Measurements from ENCODE around the gene RASGRP2.
"Not testable (repeated sequence)": the region's sequence is repeated elsewhere in the genome, so short reads cannot be mapped to it uniquely, and the experiment has no call there.

Gene RASGRP2

DNA sequence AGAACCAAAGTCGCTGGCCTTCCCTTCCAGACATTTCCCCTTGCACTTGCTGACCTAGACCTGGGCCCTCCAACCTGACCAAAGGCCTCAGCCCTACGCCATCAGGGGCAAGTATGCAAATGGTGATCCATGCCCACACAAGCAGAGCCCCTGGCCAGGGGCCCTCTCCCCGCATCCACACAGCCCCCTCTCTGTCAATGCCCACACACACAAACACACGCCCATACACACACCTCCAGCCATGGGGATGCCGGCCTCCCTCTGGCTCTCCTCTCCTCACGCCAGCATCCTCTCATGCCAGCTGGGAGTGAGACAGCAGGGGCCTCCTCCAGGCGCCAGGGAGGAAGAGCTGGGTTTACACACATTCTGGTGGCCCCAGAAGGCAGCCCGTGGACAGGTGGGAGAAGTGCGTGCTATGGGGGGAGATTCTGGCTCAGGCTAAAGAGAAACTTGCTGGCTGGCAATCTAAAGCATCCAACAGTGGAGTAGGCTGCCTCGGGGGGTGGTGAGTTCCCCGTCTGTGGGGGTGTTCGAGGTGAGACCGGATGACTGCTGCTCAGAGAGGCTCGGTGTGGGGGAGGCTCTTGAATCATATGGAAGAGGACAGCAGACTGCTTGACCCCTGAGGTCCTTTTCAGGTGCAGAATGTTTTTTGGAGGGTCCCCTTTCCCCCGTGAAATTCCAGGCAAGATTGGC lies 25.7 kb downstream of the RASGRP2 start:
- no peak for DNase-seq (ENCODE audit: low read depth)

- DNase-seq (ENCODE audit: low read depth): no peak
Measured at GRCh38 chr11:64717268-64717578, 26.7 kb downstream of the RASGRP2 start.

- no peak for DNase-seq (ENCODE audit: low read depth)
Measured at GRCh38 chr11:64716473-64717267, 27.3 kb downstream of the RASGRP2 start.

GRCh38 chr11:64715756-64716472 lies 28.0 kb downstream of the RASGRP2 start:
- no peak for DNase-seq (ENCODE audit: low read depth)

DNA sequence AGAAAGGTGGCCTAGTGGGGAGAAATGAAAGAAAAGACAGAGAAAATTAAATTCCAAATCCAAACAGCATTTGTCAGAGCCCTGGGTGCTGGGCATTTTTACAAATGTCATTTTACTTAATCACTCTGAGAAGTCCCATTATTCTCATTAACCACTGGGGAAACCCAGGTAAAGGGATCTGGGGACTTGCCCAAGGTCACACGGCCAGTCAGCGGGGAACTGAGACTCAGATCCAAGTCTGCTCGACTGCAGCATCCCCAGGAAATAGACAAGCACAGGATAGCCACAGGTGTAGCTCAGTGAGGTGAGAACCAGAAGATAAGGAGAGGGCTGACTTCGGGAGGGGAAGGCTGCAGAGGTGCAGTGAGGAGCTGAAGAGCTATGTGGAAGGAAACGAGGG lies 28.8 kb downstream of the RASGRP2 start:
- no peak for DNase-seq (ENCODE audit: low read depth)

DNA sequence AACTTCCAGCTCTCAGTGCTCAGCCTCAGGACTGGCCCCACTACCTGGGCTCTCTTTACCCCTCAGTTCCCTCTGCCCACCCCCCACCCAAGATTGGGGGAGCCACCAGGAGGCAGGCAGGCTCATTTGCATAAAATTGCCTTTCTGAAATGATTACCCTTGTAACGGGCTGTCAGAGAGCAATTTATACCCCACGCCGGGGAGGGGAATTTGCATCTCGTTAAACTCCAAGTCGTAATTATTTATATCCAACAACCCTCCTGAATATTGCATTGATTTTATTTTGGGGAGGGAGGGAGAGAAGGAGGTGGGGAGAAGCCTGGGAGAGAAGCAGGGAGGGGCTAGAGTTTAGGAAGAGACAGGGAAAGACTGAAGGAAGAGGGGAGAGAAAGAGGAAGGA lies 29.3 kb downstream of the RASGRP2 start:
- no peak for DNase-seq (ENCODE audit: low read depth)

GRCh38 chr11:64713781-64714363 lies 30.1 kb downstream of the RASGRP2 start:
- DNase-seq (ENCODE audit: low read depth): no peak

DNA sequence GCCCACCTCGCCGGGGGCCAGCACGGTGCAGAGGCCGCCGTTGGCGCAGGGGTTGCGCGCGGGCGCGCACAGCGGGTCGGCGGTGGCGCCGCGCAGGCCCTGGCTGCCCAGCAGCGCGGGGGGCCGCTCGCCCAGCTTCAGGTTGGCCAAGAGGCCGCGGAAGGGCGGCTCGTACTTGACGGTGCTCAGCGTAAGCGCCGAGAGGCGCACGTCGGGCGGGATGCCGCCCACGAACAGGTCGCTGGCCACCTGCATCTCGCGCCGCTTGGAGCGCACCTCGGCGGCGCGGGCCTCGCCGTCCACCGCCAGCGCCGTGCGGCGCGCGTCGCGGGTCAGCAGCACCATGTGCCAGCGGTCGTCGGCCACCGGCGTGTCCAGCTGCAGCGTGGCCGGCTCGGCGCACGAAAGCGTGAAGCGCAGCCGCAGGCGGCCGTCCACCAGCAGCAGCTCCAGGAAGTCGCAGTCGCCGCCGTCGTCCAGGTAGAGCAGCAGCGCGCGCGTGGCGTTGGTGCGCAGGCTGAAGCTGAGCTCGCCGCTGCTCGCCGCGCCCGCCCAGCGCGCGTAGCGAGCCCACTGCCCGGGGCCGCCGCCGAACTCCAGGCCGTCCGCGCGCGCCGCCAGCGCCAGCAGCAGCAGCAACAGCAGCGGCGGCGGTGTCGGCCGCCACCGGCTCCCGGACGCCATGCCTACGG lies 30.8 kb downstream of the RASGRP2 start:
- DNase-seq (ENCODE audit: low read depth): no peak

DNA sequence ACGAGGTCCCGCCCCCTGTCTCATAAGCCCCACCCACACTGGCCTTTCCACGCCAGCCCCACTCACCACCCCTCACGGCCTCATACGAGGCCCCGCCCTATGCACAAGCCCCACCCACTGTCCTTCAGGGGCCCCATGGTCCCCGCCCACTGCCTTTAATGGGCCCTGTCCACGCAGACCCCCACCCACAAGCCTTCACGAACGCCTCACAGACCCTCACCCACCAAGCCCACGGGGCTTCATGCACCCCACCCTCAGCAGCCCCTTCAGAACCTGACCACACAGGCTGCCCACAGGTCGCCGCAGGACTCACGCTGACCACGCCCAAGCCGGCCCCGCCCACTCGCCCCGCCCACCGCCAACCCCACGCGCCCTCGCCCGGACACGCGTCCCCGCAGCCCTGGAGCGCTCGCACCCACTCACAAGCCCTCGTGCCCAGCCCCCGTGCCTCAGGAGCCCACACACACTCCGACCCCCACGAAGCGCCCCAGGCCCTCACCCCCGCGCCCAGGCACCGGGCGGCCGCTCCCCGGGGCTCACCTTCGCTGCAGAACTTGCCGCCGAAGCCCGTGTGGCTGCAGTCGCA lies 31.4 kb downstream of the RASGRP2 start:
- no peak for DNase-seq (ENCODE audit: low read depth)

- no peak for DNase-seq (ENCODE audit: low read depth)
Measured at GRCh38 chr11:64711956-64712362, 32.0 kb downstream of the RASGRP2 start.

- no peak for DNase-seq (ENCODE audit: low read depth)
Measured at GRCh38 chr11:64711138-64711955, 32.6 kb downstream of the RASGRP2 start.

DNA sequence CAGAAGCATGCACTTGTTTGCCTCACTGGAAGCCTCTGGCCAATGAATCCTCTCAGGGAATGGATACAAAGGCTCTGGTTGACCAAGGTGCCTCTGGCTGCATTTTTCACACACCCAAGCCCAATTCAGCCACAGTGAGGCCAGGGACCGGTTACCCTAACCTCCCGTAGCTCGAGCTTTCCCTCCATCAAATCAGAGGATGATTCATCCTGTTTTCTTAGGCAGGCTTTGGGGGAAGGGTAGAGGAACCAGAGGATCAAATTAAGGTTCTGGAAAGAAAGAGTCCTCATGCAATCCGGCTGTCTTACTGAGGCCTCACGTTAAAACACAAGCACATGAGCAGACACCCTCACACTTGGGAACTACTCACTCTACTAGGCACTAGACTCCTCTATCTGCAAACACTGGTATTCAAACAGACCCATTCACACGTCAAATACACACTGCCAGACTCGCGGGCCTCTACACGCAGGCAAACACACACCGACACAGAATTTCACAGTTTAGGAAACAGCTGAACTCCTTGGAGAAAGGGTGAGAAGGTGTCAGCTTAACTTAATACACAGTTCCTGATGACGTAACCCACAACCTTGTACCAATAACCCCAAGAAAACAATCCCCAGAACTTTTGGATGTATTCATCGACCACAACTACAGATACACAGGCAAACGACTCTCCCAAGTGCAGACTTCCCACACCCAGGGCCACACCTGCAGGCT lies 33.4 kb downstream of the RASGRP2 start:
- DNase-seq (ENCODE audit: low read depth): no peak

- no peak for DNase-seq (ENCODE audit: low read depth)
Measured at GRCh38 chr11:64705501-64705900, 38.4 kb downstream of the RASGRP2 start.

- no peak for DNase-seq (ENCODE audit: low read depth)
Measured at GRCh38 chr11:64703048-64703447, 40.9 kb downstream of the RASGRP2 start.

DNA sequence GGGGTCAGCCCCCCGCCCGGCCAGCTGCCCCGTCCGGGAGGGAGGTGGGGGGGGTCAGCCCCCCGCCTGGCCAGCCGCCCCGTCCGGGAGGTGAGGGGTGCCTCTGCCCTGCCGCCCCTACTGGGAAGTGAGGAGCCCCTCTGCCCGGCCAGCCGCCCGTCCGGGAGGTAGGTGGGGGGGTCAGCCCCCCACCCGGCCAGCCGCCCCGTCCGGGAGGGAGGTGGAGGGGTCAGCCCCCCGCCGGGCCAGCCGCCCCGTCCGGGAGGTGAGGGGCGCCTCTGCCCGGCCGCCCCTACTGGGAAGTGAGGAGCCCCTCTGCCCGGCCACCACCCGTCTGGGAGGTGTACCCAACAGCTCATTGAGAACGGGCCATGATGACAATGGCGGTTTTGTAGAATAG lies 42.0 kb downstream of the RASGRP2 start:
- DNase-seq (ENCODE audit: low read depth): not testable (repeated sequence)

- DNase-seq (ENCODE audit: low read depth): no peak
Measured at GRCh38 chr11:64698427-64698826, 45.5 kb downstream of the RASGRP2 start.

DNA sequence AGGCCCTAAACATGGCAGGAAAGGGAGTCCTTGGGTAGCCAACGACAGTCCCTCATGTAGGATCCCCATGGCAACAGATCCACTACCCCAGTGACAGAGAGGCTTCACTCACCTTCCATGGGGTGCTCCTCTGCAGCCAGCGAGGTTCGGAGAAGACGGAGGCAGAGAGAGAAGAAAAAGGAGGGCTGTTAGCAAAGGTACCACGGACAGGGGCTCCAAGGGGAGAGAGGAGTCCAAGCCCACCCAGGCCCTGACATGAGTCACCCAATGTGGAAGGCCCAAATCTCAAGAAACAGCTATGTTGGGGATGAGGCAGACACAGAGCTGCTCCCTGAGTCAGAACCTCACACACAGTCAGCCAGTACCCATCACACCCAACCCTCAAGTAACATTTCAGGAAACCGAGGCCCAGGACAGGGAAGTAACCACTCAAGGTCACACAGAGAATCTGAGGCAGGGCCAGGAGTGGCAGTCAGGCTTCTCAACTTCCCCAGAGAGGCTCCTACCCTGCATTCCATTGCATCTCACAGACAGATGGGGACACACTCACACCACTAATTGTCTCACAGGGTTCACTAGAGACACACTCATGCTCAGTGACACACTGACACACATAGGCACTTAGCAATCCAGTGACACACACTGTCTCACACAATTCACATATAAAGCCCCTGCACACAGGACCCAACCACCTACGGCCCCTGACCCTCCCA lies 46.1 kb downstream of the RASGRP2 start:
- no peak for DNase-seq (ENCODE audit: low read depth)

DNA sequence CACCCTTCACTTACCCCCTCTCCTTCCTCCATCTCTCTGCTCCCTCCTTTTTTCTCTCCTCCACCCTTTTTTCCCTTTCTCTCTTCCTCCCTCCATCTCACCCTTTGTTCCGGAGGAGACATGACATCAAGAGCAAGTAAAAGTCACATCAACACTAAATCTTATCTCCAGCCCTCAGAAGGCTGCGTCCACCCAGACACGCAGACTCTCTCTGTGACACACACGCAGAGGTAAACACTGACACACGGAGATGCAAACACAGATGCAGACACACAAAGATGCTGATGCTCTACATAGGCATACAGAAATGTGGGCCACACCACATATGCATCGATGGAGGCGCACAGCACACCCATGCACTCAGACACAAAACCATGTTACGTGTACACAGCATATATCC lies 47.9 kb downstream of the RASGRP2 start:
- DNase-seq (ENCODE audit: low read depth): no peak

DNA sequence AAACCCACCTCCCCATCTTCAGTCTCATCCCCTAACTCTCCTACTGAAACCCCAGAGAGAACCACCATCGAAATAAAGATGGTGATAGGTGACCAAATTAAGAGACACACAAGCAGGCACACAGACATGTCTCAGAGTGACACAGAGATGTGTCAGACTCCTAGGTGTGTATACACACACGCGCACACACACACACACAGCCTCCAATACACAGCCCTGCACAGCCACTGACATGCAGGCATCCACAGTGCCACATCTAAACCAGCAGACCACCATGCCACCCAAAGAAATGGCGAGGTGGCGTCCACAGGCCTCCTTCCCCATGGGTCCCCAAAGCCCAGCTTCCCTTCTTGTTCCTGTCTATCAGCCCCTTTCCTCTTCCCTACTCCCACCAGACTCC lies 48.4 kb downstream of the RASGRP2 start:
- DNase-seq (ENCODE audit: low read depth): no peak
